NCI-H2227 treated with DMSO at 0.1 percent for 48 hours (cell line): ENCODE data around the gene NFIX.

Experiments used
- DNase-seq: peaks from one replicate; lab custom pipeline; 2025; lab: John Stamatoyannopoulos, UW

NFIX gene

GRCh38 chr19:13037161-13037560 lies 41.9 kb downstream of the NFIX start:
- DNase-seq: no peak

- no peak for DNase-seq
Measured at GRCh38 chr19:13037731-13038130, 42.5 kb downstream of the NFIX start.

DNA sequence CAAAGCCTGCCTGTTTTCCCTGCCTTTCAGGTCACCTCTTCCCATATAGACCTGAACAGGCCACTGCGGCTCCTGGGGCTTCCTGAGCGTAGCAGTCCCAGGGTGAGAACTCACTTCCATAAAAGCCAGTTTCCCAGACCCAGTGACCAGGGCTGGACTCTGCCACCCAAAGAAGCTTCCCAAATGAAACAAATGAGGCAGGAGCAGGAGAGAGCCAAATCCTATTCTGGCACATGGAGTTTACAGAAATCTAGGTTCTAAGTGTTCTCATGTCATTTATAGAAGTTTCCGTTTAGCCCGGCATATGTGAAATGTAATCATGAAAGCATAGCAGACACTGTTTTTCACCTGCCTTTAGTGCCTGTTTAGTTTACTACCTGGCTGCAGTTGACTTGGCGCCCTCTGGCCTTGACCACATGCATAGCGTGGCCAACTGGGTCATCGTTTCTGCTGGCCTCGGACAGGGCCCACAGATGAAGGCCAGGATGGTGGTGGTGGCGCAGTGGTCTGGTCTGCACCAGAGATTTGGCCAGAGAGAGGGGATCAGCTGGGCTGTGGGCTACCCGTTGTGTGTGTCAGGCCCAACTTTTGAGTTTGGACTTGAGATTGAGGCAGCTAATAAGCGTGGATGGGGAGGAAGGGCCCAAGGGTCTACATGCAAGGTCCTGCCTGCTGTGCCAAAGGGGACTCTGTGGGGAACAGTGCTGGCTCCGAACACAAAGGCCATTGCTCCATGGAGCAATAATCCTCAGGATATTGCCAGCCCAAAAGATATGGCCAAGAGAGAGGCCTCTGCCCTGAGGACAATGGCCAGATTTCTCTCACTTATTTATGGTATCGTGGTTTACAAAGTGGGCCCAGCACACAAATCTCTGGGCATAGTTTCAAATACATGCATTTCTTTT lies 43.3 kb downstream of the NFIX start:
- DNase-seq: no peak

GRCh38 chr19:13039211-13039789 lies 44.0 kb downstream of the NFIX start:
- no peak for DNase-seq

GRCh38 chr19:13040232-13040947 lies 45.1 kb downstream of the NFIX start:
- DNase-seq: no peak

- DNase-seq: no peak
Measured at GRCh38 chr19:13040948-13041292, 45.6 kb downstream of the NFIX start.

DNA sequence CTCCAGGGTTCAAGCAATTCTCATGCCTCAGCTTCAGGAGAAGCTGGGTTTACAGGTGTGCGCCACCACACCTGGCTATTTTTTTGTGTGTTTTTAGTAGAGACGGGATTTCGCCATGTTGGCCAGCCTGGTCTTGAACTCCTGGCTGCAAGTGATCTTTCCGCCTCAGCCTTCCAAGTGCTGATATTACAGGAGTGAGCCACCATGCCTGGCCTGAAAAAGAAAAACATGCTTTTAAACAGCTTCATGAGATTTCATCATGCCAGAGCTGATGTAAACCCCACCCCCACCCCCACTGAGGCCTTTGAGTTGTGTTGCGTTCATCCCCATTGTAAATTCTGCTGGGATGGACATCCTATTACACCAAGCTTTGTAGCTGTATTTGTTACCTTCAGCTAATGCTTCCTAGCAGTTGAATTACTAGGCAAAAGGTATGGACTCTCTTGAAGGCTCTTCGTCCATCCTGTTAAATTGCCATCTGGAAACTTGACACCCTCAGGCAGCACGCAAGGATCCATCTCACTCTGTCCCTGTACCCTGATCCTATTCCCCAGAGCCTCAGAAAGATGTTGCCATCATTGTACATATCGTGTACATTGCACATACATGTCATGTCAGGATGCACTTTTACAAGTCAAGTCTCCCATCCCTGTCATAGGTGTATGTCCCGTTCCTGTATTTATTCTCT lies 47.3 kb downstream of the NFIX start:
- no peak for DNase-seq

DNA sequence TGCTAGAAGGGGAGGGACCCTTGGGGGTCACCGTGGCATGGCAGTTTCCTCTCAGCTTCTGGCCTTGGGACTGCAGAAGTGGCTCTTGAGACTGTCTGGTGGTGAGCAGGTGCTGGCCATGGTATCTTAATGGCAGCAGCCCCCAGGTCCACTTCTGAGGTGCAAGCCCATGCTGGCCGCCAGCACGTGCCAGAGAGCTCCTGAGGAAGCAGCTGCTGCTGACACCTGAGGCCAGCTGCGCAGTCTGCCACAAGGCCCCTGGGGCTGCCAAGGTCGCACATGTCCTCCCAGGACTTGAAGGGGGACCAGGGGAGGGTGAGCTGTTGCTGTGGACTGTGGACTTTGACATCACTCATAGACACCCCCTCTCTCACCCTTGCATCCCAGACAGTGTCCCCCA lies 48.0 kb downstream of the NFIX start:
- no peak for DNase-seq

DNA sequence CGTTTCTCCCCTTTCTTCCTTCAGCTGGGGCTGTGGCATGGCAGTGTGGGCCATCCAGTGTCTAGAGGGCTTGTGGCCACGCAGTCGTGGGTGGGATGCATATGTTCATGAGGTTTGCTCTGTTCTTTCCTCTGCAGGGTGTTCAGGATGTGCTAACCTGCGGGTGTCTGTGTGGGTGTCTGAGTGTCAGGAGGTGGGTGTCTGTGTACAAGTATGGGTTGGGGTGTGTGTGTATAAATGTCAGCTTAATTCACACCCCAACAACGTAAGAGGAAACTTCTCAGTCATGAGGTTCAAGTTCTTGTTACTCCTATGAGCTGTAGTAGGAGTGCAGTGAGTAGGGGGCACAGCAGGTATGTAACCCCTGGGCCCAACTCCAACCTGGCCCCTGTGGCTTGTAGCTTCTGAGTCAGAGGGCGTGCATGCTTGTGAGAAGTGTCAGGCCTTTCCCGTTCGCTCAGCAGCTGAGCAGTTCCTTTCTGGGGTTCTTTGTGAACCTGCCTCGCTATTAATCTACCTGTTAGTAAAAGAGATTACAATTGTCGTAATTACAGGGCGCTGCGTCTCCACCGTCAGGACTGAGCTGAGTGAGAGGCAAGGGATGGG lies 49.1 kb downstream of the NFIX start:
- DNase-seq: peak; percentile 68

- no peak for DNase-seq
Measured at GRCh38 chr19:13045812-13046211, 50.5 kb downstream of the NFIX start.

- DNase-seq: no peak
Measured at GRCh38 chr19:13047374-13047773, 52.1 kb downstream of the NFIX start.

GRCh38 chr19:13050274-13050673 lies 55.0 kb downstream of the NFIX start:
- no peak for DNase-seq

DNA sequence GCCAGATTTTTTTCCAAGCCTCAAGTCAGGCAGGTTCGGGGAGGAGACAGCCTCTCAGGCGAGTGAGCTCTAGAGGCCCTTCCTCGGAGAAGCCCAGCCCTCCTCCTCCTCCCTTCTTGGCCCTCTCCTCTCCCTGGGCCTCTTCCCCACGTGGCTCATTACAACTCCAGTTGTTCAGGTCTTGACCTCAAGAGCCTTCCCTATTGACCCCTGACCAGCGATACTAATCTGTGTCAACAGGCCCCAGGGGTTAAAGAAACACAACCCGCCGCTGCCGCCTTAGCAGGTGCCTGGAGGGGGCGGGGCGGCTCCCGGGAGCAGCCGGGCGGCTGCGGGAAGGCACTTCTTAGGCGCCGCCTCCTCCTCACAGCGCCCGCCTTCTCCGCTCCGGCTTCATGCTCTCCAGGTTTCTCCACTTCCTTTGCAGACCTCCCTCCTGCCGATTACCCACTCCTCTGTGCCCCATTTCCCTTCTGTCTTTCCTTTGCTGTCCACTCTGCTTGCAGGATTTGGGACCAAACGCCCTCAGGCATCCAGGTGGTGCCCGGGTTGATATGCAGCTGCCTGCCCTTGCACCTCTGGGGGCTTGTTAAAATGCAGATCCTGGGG lies 56.4 kb downstream of the NFIX start:
- peak; percentile 55 for DNase-seq

DNA sequence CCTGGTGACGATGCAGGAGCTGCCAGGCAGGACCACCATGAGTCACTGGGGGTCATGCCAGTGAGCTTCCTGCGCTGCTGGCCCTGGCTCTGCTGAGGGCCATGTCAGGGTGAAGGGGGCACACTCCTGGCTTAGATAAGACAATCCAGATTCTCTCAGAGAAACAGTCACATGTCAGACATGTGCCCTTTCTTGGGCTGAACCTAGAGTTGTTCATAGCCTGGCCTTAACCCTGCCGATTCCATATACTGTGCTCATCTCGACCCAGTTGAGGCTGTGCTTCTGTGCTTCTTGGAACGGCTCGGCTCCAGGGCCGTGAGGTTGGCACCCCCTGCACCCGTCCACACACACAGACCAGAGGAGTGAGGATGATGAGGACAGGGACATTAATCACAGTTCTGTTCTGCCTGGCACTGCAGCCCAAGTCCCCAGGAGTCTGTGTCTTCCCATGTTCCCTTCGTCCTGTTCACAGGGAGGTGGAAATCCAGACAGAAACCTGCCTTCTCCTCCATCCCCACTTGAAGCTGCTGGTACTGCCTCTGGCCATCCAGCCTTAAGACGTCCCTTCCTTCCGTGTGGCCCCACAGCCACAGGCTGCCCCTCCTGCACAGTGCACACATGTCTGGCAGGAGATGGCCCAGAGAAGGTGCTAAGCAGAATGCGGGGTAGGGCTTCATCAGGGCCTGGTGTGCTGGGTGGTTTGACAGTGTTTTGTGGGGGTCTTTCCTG lies 57.3 kb downstream of the NFIX start:
- DNase-seq: no peak

DNA sequence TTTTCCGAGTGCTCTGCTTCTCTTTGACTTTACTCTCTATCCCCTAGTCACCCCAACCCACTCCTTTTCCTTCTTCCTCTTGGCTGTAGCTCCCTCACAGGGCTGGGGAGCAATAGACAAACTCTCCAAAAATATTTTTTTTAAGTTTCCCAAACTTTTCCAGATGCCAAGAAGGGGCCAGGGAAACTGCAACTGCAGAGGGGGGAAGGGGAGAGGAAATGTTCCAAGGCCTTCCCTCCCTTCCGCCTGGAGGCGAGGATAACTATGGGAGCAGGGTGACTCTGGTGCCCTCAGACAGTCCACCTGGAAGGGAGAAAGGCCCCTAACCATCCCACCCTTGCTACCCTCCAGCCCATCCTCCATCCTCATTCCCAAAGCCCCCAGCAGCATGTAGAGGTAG lies 58.0 kb downstream of the NFIX start:
- no peak for DNase-seq

DNA sequence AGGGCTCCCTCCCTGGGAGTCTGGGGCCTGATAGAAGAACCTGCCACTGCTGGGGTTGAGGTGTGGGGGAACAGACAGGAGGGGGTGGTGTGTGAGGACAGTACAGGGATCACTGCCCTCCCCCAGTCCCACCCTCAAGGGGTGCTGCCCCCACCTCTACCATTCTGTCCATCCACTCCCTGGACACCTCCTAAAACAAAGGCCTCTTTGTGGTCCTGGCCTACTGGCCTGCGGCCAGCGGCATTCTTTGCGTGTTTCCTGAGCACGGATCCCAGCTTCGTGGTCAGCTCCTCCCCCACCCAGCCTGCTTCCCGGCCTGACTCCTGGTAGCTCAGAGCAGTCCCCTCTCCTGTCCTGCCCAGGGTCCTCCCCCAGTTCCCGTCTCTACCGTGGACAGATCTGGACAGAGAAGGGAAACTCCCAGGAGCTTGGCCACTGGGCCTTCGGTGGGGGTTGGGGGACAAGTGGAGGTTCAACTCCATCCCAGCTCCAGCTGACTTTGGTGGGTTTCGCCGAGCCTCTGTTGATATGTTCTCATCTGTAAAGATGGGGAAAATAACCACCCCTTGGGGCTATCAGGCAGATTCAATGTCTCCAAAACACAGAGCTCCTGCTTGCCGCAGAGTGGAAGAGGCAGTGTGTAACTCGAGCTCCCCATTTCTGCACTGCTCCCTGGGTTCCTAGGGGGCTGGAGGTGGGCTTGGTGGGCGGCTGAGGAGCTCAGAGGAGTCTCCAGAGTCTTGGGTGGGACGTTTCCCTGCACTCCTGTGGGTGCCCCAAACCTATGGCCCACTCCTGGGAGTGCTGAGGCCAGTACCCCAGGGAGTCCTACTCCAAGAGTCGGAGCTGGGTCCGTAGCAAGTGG lies 58.7 kb downstream of the NFIX start:
- DNase-seq: no peak

- DNase-seq: no peak
Measured at GRCh38 chr19:13054626-13055212, 59.4 kb downstream of the NFIX start.

- DNase-seq: no peak
Measured at GRCh38 chr19:13055213-13056051, 60.2 kb downstream of the NFIX start.
